Keratinocyte (primary cell): ENCODE measurements around the gene MUC13. TPM values are rescaled to one million over a fixed set of nuclear protein-coding genes. Genes with fewer than 3 reads are reported as not detected.

Experiments used
- DNase-seq: peaks from one replicate; pipeline ENCODE4 v3.0.0-alpha.2; 2011; ENCODE audit warnings: low read depth, missing footprints, low spot score
- FAIRE-seq: peaks from 2 replicates; lab custom pipeline; 2011; peaks lifted over from hg19 to GRCh38; lab: Jason Lieb, UNC
- H2AFZ ChIP-seq: 2 replicates; pipeline ENCODE4 v1.6.0; 2012; ENCODE audit warnings: low read length, control low read depth, inconsistent platforms; ENCODE audit not compliant: control insufficient read depth
- H3K27ac ChIP-seq: 2 replicates; pipeline ENCODE4 v1.5.1; 2011; ENCODE audit warnings: low read length; ENCODE audit not compliant: control insufficient read depth, insufficient read depth
- H3K27me3 ChIP-seq: 3 replicates; pipeline ENCODE4 v1.6.0; 2011; ENCODE audit warnings: low read length; ENCODE audit not compliant: control insufficient read depth, insufficient read depth; ENCODE audit errors: extremely low read depth
- H3K36me3 ChIP-seq, 2 experiments: 2 replicates in 1 of 2; 3 replicates in 1 of 2; pipeline ENCODE4 v1.5.1; 2011; ENCODE audit warnings: low read length in 2 of 2, mild to moderate bottlenecking in 1 of 2; ENCODE audit not compliant: control insufficient read depth in 2 of 2, insufficient read depth in 2 of 2; ENCODE audit errors: extremely low read depth in 1 of 2
- H3K4me1 ChIP-seq: 3 replicates; pipeline ENCODE4 v1.5.1; 2011; ENCODE audit warnings: low read length; ENCODE audit not compliant: control insufficient read depth, insufficient read depth; ENCODE audit errors: extremely low read depth
- H3K4me2 ChIP-seq: 3 replicates; pipeline ENCODE4 v1.6.0; 2011; ENCODE audit warnings: low read depth, low read length; ENCODE audit not compliant: control insufficient read depth, insufficient read depth; ENCODE audit errors: extremely low read depth
- H3K4me3 ChIP-seq, 3 experiments: fragments of 200-600 bp in 1 of 3; sonication (generic) in 1 of 3; 2 replicates in 2 of 3; 3 replicates in 1 of 3; pipeline ENCODE4 v1.5.1; 2011 to 2016; ENCODE audit warnings: low read length in 3 of 3, mild to moderate bottlenecking in 3 of 3, control low read depth in 2 of 3, inconsistent platforms in 1 of 3, low read depth in 1 of 3, mixed read lengths in 1 of 3, mixed run types in 1 of 3, moderate library complexity in 1 of 3; ENCODE audit not compliant: control insufficient read depth in 2 of 3, insufficient read depth in 2 of 3; ENCODE audit errors: extremely low read depth in 1 of 3
- H3K79me2 ChIP-seq: 2 replicates; pipeline ENCODE4 v1.6.0; 2012; ENCODE audit warnings: low read length; ENCODE audit not compliant: control insufficient read depth, insufficient read depth
- H3K9ac ChIP-seq: 3 replicates; pipeline ENCODE4 v1.6.0; 2011; ENCODE audit warnings: low read length; ENCODE audit not compliant: control insufficient read depth, insufficient read depth; ENCODE audit errors: extremely low read depth
- H3K9me1 ChIP-seq: 3 replicates; pipeline ENCODE4 v1.6.0; 2011; ENCODE audit warnings: low read length; ENCODE audit not compliant: control insufficient read depth, insufficient read depth; ENCODE audit errors: extremely low read depth
- H3K9me3 ChIP-seq: 2 replicates; pipeline ENCODE4 v1.5.1; 2012; ENCODE audit warnings: low read depth, low read length; ENCODE audit not compliant: control insufficient read depth
- H4K20me1 ChIP-seq: 3 replicates; pipeline ENCODE4 v1.6.0; 2011; ENCODE audit warnings: low read length; ENCODE audit not compliant: control insufficient read depth, insufficient read depth; ENCODE audit errors: extremely low read depth
- CTCF ChIP-seq, 3 experiments: IDR thresholded peaks in 1 of 3; conservative IDR thresholded peaks in 1 of 3; optimal IDR thresholded peaks in 1 of 3; 2 replicates in 2 of 3; 3 replicates in 1 of 3; pipeline versions ENCODE3 to v1.5.1; 2011; ENCODE audit warnings: low read length in 3 of 3, mild to moderate bottlenecking in 3 of 3, moderate library complexity in 2 of 3, control low read depth in 1 of 3, inconsistent platforms in 1 of 3; ENCODE audit not compliant: insufficient read depth in 2 of 3; ENCODE audit errors: extremely low read depth in 1 of 3
- EZH2 ChIP-seq: IDR thresholded peaks from one replicate; pipeline ENCODE4 v1.6.1; 2012; ENCODE audit warnings: inconsistent platforms, mild to moderate bottlenecking, low read length, moderate library complexity
- dilution Hi-C: fragments of 300-500 bp; cut with MboI; formaldehyde crosslinking; loops from one replicate; pipeline ENCODE4 v1.7.0; 2020; ENCODE audit warnings: low sequenced_read_pairs; ENCODE audit not compliant: extremely low pct_ligation_motif_present
- polyA plus RNA-seq, 5 experiments: library from polyadenylated mRNA; depleted of rRNA in 3 of 5; stranded (reverse) in 3 of 5; stranded (forward) in 1 of 5; unstranded in 1 of 5; fragments of >200 nt; gene quantifications; 1 replicate in 1 of 5; 2 replicates in 3 of 5; 3 replicates in 1 of 5; pipeline versions ENCODE4 v1.2.1 to v1.2.3, GENCODE V29; 2011 to 2012; ENCODE audit warnings: missing spikeins in 2 of 5, low read depth in 1 of 5, low replicate concordance in 1 of 5

MUC13 gene
- polyA plus RNA-seq, 1 donor (not counting 4 experiments of a cell fraction or from before 2014, with no cell fraction given), result not detected

- Histone ChIP-seq H3K4me2 (no peak overlapping the region), H3K9ac (no peak overlapping the region), H3K36me3 (no peaks in the 10 kb centered on the region), H3K4me1 (no peaks in the 10 kb centered on the region), H4K20me1 (no peaks in the 10 kb centered on the region), H3K27me3 (peaks cover 4% of the 10 kb centered on the region), H2AFZ (no peak overlapping the region), H3K9me3 (no peaks in the 10 kb centered on the region), H3K4me3 (no peak overlapping the region), H3K79me2 (no peaks in the 10 kb centered on the region), H3K9me1 (no peaks in the 10 kb centered on the region), H3K27ac (no peak overlapping the region)
- DNase-seq, result no peak
- TF ChIP-seq CTCF (optimal IDR thresholded peaks at IDR 0.05 in 1 of 3, IDR thresholded peaks at IDR 0.05 in 1 of 3, conservative IDR thresholded peaks at IDR 0.05 in 1 of 3; ENCODE audit: extremely low read depth in 1 of 3, insufficient read depth in 2 of 3, low read length in 3 of 3), result peak in 1 of 3 experiments; percentile 25
- no peak for TF ChIP-seq EZH2
- FAIRE-seq, result no peak
- dilution Hi-C loops, result no loop called here
Measured at GRCh38 chr3:124923833-124924232, 10.7 kb downstream of the MUC13 start.

- no peaks in the 10 kb centered on the region for H3K9me1 ChIP-seq
- DNase-seq (no peak), FAIRE-seq (no peak)
- no peak overlapping the region for H3K4me2 ChIP-seq
- no peak overlapping the region for H2AFZ ChIP-seq
- H3K4me1 ChIP-seq, result no peaks in the 10 kb centered on the region
- no peaks in the 10 kb centered on the region for H4K20me1 ChIP-seq
- H3K4me3 ChIP-seq, result no peak overlapping the region
- dilution Hi-C loops, result no loop called here
- no peaks in the 10 kb centered on the region for H3K36me3 ChIP-seq
- no peaks in the 10 kb centered on the region for H3K79me2 ChIP-seq
- H3K9ac ChIP-seq, result no peak overlapping the region
- no peak for TF ChIP-seq CTCF (optimal IDR thresholded peaks at IDR 0.05 in 1 of 3, IDR thresholded peaks at IDR 0.05 in 1 of 3, conservative IDR thresholded peaks at IDR 0.05 in 1 of 3; ENCODE audit: extremely low read depth in 1 of 3, insufficient read depth in 2 of 3, low read length in 3 of 3)
- no peak for TF ChIP-seq EZH2
- no peak overlapping the region for H3K27ac ChIP-seq
- H3K9me3 ChIP-seq, result no peaks in the 10 kb centered on the region
- peaks cover 4% of the 10 kb centered on the region for H3K27me3 ChIP-seq
Measured at GRCh38 chr3:124920718-124921117, 13.8 kb downstream of the MUC13 start.
